G401.6 (cell line): ENCODE results near the gene RAB4B.
"Not testable (repeated sequence)": the region's sequence is repeated elsewhere in the genome, so short reads cannot be mapped to it uniquely, and the experiment has no call there.

Experiments used
- FAIRE-seq: peaks from 2 replicates; lab custom pipeline; 2012; peaks lifted over from hg19 to GRCh38; lab: Jason Lieb, UNC

The RAB4B gene

DNA sequence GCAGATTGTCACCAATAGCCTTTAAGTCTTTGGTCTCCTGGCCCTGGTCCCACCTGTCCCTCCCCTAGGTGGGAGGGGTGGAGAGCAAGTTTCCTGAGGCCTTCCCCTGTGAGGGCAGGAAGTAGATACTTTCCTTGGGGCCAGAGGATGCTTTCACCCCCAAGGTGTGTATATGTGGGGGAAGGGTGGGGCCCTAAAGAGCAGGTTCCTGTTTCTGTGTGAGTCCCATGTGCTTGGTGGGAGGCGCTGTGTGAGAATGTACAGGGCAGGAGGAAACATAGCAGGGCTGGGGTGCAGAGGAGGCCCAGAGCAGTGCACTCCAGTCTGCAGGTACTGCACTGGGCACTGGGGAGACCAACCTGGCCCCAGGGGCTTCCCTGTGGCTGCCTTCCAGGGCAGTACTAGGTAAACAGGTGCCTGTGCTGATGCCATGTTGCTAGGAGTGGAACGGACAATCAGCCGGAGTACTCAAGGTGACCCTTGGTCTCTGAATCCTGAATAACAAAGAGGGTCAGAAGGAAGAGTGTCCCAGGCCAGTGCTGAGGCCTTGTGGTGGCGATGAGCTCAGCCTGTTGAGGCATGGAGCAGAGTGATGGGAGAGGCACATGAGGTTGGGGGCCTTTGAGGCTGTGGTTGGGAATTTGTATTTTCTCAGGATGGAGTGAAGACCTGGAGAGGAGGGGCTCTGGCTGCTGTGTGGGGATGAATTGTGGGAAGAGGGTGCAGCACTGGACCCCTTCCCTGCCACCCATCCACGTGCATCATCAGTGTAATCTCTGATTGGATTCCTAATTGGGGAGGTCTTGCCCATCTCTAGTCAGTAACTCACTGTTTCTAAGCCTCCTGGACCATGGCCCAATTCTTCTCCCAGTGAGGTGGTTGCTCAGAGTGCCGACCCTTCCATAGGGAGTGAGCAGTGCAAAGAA, 26.1 kb downstream of the RAB4B start:
- FAIRE-seq = no peak

DNA sequence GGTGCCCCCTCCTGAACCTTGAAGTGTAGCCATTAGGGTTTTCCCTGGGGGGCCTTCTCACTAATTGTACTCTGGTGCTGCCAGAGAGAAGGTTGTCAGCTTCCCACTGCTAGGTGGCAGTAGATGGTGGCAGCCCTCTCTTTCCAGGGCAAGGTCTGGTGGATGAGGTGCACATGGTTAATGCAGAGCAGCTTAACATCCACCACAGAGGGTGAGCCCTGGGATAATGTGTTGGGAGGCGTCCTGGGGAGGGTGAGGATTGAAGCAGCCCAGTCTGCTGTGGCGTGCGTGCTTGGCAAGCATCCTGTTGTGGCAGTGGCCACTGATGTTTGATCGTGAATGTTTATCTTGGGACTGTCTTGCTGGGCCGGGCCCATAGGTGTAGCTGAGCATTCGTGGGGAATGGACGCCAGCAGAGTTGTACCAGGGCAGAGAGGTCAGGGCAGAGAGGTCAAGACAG, 26.8 kb downstream of the RAB4B start:
- FAIRE-seq = no peak

GRCh38 chr19:40805258-40805868, 27.3 kb downstream of the RAB4B start:
- no peak for FAIRE-seq

GRCh38 chr19:40806423-40807146, 28.5 kb downstream of the RAB4B start:
- peak; percentile 30 for FAIRE-seq

DNA sequence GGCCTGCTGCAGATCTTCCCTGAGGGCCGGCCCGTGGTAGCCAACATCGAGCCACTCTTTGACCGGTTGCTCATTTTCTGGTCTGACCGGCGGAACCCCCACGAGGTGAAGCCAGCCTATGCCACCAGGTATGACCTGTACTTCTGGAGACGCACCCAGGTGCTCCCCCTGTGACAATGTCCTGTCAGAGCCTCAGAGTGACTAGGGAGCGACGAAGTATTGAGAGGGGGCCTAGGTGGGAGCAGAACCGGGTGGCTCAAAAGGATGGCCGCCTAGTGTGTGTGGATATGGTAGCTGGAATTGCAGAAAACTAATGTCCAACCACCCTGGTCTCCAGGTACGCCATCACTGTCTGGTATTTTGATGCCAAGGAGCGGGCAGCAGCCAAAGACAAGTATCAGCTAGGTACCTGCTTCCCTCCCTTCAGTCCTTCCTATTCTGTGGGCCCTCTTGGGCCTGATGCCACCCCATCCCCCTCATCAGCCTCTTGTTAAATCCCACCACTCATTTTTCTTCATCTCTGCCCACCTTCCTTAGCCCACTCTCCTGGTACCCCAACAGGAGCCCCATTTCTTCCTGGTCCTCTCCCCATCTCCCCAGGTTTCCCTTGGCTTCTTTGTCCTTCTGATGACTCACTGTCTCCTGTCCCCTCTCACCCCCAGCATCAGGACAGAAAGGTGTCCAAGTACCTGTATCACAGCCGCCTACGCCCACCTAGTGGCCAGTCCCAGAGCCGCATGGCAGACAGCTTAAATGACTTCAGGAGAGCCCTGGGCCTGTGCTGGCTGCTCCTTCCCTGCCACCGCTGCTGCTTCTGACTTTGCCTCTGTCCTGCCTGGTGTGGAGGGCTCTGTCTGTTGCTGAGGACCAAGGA, 29.3 kb downstream of the RAB4B start:
- FAIRE-seq = no peak

DNA sequence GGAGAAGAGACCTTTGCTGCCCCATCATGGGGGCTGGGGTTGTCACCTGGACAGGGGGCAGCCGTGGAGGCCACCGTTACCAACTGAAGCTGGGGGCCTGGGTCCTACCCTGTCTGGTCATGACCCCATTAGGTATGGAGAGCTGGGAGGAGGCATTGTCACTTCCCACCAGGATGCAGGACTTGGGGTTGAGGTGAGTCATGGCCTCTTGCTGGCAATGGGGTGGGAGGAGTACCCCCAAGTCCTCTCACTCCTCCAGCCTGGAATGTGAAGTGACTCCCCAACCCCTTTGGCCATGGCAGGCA, 29.9 kb downstream of the RAB4B start:
- FAIRE-seq = no peak

- FAIRE-seq = no peak
These were observed 30.4 kb downstream of the RAB4B start for GRCh38 chr19:40808497-40808896.

- no peak for FAIRE-seq
These were observed 31.5 kb downstream of the RAB4B start for GRCh38 chr19:40809358-40810086.

- no peak for FAIRE-seq
These were observed 32.1 kb downstream of the RAB4B start for GRCh38 chr19:40810160-40810559.

GRCh38 chr19:40810649-40811408, 32.8 kb downstream of the RAB4B start:
- FAIRE-seq = peak; percentile 99

DNA sequence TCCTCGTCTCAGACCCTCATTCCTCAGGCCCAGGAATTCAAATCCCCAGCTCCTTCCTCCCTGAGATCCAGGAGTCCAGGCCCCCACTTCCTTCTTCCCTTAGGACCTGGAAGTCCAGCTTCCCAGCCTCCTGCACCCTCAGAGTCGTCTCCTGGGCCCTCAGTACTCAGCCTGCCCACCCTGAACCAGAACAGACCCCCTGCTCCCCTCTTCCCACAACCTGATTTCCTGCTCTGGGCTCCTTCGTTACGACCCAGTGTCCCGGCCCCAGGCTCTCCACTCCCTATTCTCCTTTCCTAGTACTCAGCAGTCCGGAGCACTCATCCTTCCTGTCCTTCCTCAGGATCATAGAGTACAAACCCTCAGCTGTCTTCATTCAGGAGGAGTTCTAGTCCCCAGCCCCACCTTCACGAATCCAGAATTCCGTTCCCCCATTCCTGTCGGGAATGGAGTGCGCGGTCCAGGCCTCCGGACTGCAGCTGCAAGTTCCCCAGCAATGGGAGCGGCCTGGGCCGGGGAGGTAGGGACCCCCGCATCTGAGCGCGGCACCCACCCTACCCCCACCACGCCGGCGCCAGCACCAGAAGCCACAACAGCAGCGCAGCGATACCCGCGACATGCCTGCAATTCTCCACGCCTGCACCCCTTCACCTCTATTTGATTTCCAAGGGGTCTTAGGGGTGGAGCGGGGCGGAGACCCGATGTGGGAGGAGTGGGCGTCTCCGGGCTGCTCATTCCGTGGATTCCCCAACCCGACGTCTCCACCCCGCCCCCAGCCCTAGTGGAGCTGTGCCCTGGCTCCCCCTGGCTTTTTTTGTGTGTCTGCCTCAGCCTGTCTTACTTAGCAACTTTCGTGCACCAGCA, 33.7 kb downstream of the RAB4B start:
- FAIRE-seq = no peak

GRCh38 chr19:40812571-40812970, 34.5 kb downstream of the RAB4B start:
- not testable (repeated sequence) for FAIRE-seq

DNA sequence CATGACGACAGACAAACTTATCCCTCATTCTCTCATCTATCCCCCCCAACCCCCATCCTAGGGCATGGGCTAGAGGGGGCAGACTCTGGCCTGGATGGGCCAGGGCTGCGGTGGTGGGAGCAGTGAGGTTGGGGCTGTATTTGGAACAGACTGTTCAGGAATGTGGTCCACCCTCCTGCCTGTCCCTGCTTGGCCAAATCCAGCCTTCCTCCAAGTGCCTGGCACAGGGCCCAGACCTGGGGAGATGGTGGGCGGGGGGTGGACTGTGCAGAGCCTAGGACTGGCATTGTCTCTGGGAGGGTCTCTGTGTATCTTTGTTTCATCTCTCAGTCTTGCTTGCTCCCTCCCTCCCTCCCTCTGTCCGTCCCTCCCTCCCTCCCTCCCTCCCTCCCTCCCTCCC, 35.1 kb downstream of the RAB4B start:
- FAIRE-seq = no peak

DNA sequence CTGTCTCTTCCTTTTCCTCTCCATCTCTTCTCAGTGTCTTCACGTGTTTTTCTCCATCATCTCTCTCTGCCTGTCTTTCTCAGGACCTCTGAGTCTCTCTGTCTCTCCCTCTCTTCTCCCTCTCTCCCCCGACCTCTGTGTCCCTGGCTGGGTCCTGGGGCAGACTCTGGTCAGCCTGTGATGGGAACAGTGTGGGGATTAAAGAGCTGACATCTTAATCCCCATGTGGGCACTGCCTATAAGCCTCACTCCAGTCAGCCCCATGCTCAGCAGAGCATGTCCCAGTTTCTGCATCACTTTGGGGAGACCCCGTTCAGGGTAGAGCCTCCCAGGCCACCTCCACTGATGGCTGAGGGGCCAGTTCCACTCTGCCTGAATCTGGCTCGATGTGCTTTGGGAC, 37.2 kb downstream of the RAB4B start:
- FAIRE-seq = no peak

DNA sequence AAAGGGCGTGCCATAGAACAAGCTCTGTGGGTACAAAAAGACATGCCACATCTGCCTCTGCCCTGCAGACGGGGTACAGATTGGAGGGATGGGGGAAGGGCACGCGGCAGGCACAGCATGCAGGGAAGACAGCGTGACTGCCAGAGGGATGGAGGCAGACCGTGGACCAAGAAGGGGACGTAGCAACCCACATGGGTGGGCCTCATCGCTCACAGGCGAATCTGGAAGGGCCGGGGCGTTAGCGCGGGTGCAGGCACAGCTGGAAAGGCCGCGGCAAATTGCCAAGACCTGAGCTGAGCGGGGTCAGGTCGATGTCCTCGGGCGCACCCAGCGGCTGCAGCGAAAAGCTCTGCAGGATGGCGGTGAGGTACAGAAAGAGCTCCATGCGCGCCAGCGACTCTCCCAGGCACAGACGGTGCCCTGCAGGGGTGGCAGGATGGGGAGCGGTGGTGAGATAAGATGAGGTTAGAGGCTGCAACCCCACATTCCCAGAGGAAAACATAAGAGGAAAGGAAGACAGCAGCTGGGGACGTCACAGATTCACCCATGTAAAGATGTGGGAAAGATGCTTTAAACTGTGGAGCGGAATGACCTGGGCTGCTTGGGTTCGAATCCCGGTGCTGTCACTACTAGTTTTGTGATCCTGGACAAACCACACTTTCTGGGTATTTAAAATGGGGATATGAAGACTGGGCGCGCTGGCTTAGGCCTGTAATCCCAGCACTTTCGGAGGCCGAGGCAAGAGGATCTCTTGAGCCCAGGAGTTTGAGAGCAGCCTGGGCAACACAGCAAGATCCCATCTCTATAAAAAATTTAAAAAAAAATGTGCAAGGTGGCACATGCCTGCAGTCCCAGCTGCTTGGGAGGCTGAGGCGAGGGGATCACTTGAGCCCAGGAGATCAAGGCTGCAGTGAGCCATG, 40.7 kb downstream of the RAB4B start:
- not testable (repeated sequence) for FAIRE-seq

GRCh38 chr19:40819479-40820234, 41.6 kb downstream of the RAB4B start:
- FAIRE-seq = peak; percentile 89

DNA sequence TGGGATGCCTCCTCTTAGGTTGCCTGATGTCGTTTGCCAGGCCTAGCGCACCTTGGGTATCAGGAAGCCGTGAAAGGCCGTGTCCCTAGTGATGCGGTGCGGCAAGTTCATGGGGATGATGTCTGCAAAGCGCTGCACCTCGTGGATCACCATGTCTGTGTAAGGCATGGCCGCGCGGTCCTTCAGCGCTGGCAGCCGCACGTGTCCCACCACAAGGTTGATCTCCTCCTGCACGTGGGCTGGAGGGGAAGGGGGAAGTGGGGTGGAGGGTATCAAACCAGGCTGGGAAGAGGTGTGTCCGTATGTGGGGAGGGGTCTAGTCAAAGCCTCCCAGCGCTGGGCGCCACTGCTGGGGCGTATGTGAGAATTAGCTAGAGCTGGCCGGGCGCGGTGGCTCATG, 44.1 kb downstream of the RAB4B start:
- FAIRE-seq = no peak
